WTC11 (cell line): ENCODE measurements around the gene GINS1. TPM values are rescaled to one million over a fixed set of nuclear protein-coding genes. Genes with fewer than 3 reads are reported as not detected.

Source experiments
- ATAC-seq: fragments of 200-7000 bp; cut with Tn5 transposase; 2 replicates; pipeline ENCODE4 v1.10.0; 2021; ENCODE audit warnings: mild to moderate bottlenecking, moderate library complexity
- CTCF ChIA-PET: fragments of 300-600 bp; sonication (Branson Sonifier 250); formaldehyde crosslinking; loops from one replicate; lab custom pipeline; 2021; ENCODE audit warnings: antibody characterized with exemption; lab: Charles Lee
- POLR2A ChIA-PET: fragments of 350-600 bp; sonication (Branson Sonifier 250); formaldehyde crosslinking; loops from one replicate; lab custom pipeline; 2021; ENCODE audit warnings: antibody characterized with exemption; lab: Charles Lee
- DNase-seq: peaks from one replicate; pipeline ENCODE4 v3.0.0; 2021; ENCODE audit warnings: low spot score
- H3K27ac Mint-ChIP-seq: 2 replicates; pipeline ENCODE4 v1.8.0; 2021; ENCODE audit warnings: mixed read lengths
- H3K27me3 Mint-ChIP-seq: 2 replicates; pipeline ENCODE4 v1.8.0; 2021; ENCODE audit warnings: low read depth, mild to moderate bottlenecking, moderate library complexity, mixed read lengths
- H3K36me3 Mint-ChIP-seq: 2 replicates; pipeline ENCODE4 v1.8.0; 2021; ENCODE audit warnings: mixed read lengths
- H3K4me1 Mint-ChIP-seq: 2 replicates; pipeline ENCODE4 v1.8.0; 2022; ENCODE audit warnings: mixed read lengths
- H3K4me3 Mint-ChIP-seq: 2 replicates; pipeline ENCODE4 v1.8.0; 2021; ENCODE audit warnings: mild to moderate bottlenecking, moderate library complexity, mixed read lengths
- H3K9me3 Mint-ChIP-seq: 2 replicates; pipeline ENCODE4 v1.8.0; 2021; ENCODE audit warnings: mixed read lengths
- AR ChIP-seq: fragments of 250-450 bp; sonication (Bioruptor Pico); IDR thresholded peaks from 2 replicates; pipeline ENCODE4 v1.9.0; 2021; ENCODE audit warnings: mild to moderate bottlenecking
- ATF1 ChIP-seq: sonication (generic); formaldehyde crosslinking; IDR thresholded peaks from 2 replicates; pipeline ENCODE4 v1.8.1; 2023; ENCODE audit warnings: mild to moderate bottlenecking, moderate library complexity, missing genetic modification reagents
- ATF6 ChIP-seq: sonication (generic); formaldehyde crosslinking; IDR thresholded peaks from 2 replicates; pipeline ENCODE4 v1.8.1; 2023; ENCODE audit warnings: mild to moderate bottlenecking, missing genetic modification reagents
- E2F1 ChIP-seq: sonication (generic); formaldehyde crosslinking; IDR thresholded peaks from 2 replicates; pipeline ENCODE4 v1.8.0; 2022; ENCODE audit warnings: mild to moderate bottlenecking, missing genetic modification reagents
- FOXJ3 ChIP-seq: sonication (generic); formaldehyde crosslinking; IDR thresholded peaks from 2 replicates; pipeline ENCODE4 v1.9.0; 2021; ENCODE audit warnings: missing genetic modification reagents, mild to moderate bottlenecking, borderline replicate concordance
- IRF2 ChIP-seq: sonication (generic); formaldehyde crosslinking; IDR thresholded peaks from 2 replicates; pipeline ENCODE4 v1.8.0; 2022; ENCODE audit warnings: low read depth, missing genetic modification reagents, borderline replicate concordance
- NFYB ChIP-seq: sonication (generic); formaldehyde crosslinking; conservative IDR thresholded peaks from 2 replicates; pipeline ENCODE4 v1.8.0; 2022; ENCODE audit warnings: low read depth, missing genetic modification reagents
- NR1H2 ChIP-seq: sonication (generic); formaldehyde crosslinking; IDR thresholded peaks from 2 replicates; pipeline ENCODE4 v1.9.0; 2021; ENCODE audit warnings: mild to moderate bottlenecking, moderate library complexity, missing genetic modification reagents
- RORB ChIP-seq: fragments of 250-450 bp; sonication (Bioruptor Pico); IDR thresholded peaks from 2 replicates; pipeline ENCODE4 v1.9.0; 2021; ENCODE audit warnings: mild to moderate bottlenecking
- ZNF263 ChIP-seq: sonication (generic); formaldehyde crosslinking; IDR thresholded peaks from 2 replicates; pipeline ENCODE4 v1.8.1; 2022; ENCODE audit warnings: low read depth, mild to moderate bottlenecking, moderate library complexity, missing genetic modification reagents
- ZNF416 ChIP-seq: fragments of 250-450 bp; sonication (Bioruptor Pico); IDR thresholded peaks from 2 replicates; pipeline ENCODE4 v1.9.0; 2021; ENCODE audit warnings: mild to moderate bottlenecking, inconsistent platforms
- ZNF512 ChIP-seq: sonication (generic); formaldehyde crosslinking; IDR thresholded peaks from 2 replicates; pipeline ENCODE4 v1.8.1; 2022; ENCODE audit warnings: missing genetic modification reagents, borderline replicate concordance
- total RNA-seq: library from RNA; stranded (reverse); gene quantifications from 3 replicates; pipeline ENCODE4 v1.2.3, GENCODE V29; 2021
- TF ChIP-seq, protein P1 (sequence below): fragments of 250-450 bp; sonication (Bioruptor Pico); IDR thresholded peaks from 2 replicates; pipeline ENCODE4 v1.9.0; 2021; ENCODE audit warnings: moderate library complexity, mild to moderate bottlenecking, inconsistent platforms, borderline replicate concordance

The GINS1 gene
- total RNA-seq, 1 experiment from 2014 or later = 70.4 TPM

GRCh38 chr20:25408890-25409289, 1.4 kb downstream of the GINS1 start (continued):
- TF ChIP-seq ATF6 (CRISPR knock-in tag) (no peak), ATF1 (no peak)

DNA sequence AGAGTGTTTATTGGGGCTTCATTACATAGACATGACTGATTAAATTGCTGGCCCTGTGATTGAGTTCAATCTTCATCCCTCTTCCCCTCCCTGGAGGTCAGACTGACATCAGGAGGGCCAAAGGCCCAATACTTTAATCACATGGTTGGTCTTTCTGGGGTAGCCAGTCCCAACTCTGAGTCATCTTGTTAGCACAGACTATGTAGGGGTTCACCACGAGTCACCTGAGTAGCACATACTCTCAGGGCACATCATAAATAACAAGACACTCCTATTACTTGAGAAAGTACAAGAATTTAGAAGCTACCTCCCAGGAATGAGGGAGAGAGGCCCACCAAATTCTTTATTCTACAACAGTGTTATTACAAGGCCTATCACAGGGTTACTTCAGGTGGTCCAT, 11.3 kb downstream of the GINS1 start:
- DNase-seq (no peak), ATAC-seq (no peak)
- Mint-ChIP-seq H3K27ac (no peak overlapping the region), H3K36me3 (peaks cover 66% of the 10 kb centered on the region), H3K27me3 (no peaks in the 10 kb centered on the region), H3K9me3 (no peaks in the 10 kb centered on the region)
- ChIA-PET POLR2A (no interaction called here), CTCF (interaction anchor here (0.8 kb wide), 1 partner anchor 11 kb away, joined by 3 read pairs; no protein-coding TSS in a partner anchor)
- TF ChIP-seq ZNF263 (CRISPR knock-in tag) (no peak), RORB (CRISPR knock-in tag) (no peak), FOXJ3 (CRISPR knock-in tag) (no peak), NR1H2 (no peak), AR (CRISPR knock-in tag) (no peak), NFYB (CRISPR knock-in tag) (no peak)
- TF ChIP-seq, protein P1, sequence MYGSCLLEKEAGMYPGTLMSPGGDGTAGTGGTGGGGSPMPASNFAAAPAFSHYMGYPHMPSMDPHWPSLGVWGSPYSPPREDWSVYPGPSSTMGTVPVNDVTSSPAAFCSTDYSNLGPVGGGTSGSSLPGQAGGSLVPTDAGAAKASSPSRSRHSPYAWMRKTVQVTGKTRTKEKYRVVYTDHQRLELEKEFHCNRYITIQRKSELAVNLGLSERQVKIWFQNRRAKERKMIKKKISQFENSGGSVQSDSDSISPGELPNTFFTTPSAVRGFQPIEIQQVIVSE (CRISPR knock-in tag) = no peak
- TF ChIP-seq, all 79 proteins: peak for 0
- no peaks in the 10 kb centered on the region for H3K4me1 Mint-ChIP-seq
- H3K4me3 Mint-ChIP-seq = no peak overlapping the region

DNA sequence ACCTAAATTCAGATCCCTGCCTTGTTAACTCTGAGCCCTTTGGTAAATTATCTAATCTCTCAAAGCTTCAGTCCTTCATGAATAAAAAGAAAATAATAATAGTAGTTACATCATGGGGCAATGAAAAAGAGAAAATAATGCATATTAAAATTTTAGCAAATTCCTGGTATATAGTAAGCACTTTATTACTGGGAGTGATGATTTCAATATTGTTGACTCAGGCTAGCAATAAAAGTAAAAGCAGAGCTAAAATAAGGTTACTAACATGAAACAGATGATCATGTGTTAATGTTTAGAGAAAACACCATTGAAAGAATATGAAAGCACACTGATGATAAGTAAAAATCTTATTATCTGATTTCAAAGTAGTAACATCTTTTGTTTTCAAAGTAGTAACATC, 13.6 kb downstream of the GINS1 start:
- no peak for TF ChIP-seq IRF2 (CRISPR knock-in tag)
- TF ChIP-seq, all 79 proteins: peak for 0
- DNase-seq (no peak), ATAC-seq (no peak)
- no peaks in the 10 kb centered on the region for H3K27me3 Mint-ChIP-seq
- H3K9me3 Mint-ChIP-seq = peaks cover 3% of the 10 kb centered on the region
- no peaks in the 10 kb centered on the region for H3K4me1 Mint-ChIP-seq
- POLR2A ChIA-PET = interaction anchor here (0.6 kb wide), 1 partner anchor 122 kb away, joined by 3 read pairs; no protein-coding TSS in a partner anchor
- no peak overlapping the region for H3K27ac Mint-ChIP-seq
- CTCF ChIA-PET = no interaction called here
- H3K36me3 Mint-ChIP-seq = peaks cover 72% of the 10 kb centered on the region
- no peak overlapping the region for H3K4me3 Mint-ChIP-seq

DNA sequence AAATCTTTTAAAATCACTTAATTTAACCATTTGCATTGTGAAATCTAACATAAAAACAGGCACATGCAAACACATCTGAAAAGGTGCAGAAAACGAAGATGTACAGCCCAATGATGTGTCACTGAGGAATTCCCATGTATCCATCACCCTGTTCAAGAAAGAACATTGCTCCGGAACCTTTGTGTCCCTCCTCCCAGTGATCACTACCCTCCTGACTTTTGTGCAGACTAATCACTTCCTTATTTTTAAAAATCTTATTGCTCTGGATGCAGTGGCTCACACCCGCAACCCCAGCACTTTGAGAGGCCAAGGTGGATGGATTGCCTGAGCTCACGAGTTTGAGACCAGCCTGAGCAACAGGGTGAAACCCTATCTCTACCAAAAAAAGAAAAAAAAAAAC, 14.6 kb downstream of the GINS1 start:
- Mint-ChIP-seq H3K4me3 (no peak overlapping the region), H3K27me3 (no peaks in the 10 kb centered on the region), H3K4me1 (no peaks in the 10 kb centered on the region), H3K27ac (no peak overlapping the region), H3K9me3 (peaks cover 4% of the 10 kb centered on the region), H3K36me3 (peaks cover 70% of the 10 kb centered on the region)
- POLR2A ChIA-PET = interaction anchor here (0.9 to 1.2 kb wide), 2 partner anchors 14 to 25 kb away, joined by 4 to 9 read pairs; partner anchors contain the start of gene GINS1
- CTCF ChIA-PET = interaction anchor here (0.6 to 1.1 kb wide), 3 partner anchors 48 to 244 kb away, joined by 3 to 4 read pairs (median 3); no protein-coding TSS in a partner anchor
- DNase-seq = no peak
- ATAC-seq = no peak
- TF ChIP-seq ZNF416 (CRISPR knock-in tag) (no peak), E2F1 (no peak), ZNF512 (no peak)
